ENCODE results near the gene PLXNB1. TPM values are rescaled to one million over a fixed set of nuclear protein-coding genes. Genes with fewer than 3 reads are reported as not detected.

Gene PLXNB1
- total and polyA plus RNA-seq, 2 of the 13 experiments (the other 11 are each of a cell fraction or from before 2014, with no cell fraction given): 86.0 to 143 TPM

GRCh38 chr3:48446425-48447193, 16.7 kb upstream of the PLXNB1 start, which contains the start of gene ATRIP (continued):
- TF ChIP-seq ZNF597 (CRISPR knock-in tag; IDR thresholded peaks at IDR 0.05) (no peak), HIVEP1 (CRISPR knock-in tag; IDR thresholded peaks at IDR 0.05) (peak; percentile 67), ZNF138 (CRISPR knock-in tag; IDR thresholded peaks at IDR 0.05; ENCODE audit: low read depth) (0 out of 2 replicates have a peak, but pooled peaks have one; percentile 21), DR1 (CRISPR knock-in tag; IDR thresholded peaks at IDR 0.05) (peak; percentile 79), AHR (CRISPR knock-in tag; IDR thresholded peaks at IDR 0.05) (peak; percentile 82), ZNF773 (CRISPR knock-in tag; IDR thresholded peaks at IDR 0.05; ENCODE audit: borderline replicate concordance) (peak; percentile 30; the same call in 1 of the 2 replicates), ZGPAT (CRISPR knock-in tag; IDR thresholded peaks at IDR 0.05) (peak; percentile 73; the same call in 1 of the 2 replicates), ZNF235 (CRISPR knock-in tag; IDR thresholded peaks at IDR 0.05; ENCODE audit: borderline replicate concordance) (peak; percentile 77; the same call in 1 of the 2 replicates), WIZ (CRISPR knock-in tag; IDR thresholded peaks at IDR 0.05) (peak; percentile 22; the same call in 1 of the 2 replicates), SETDB1 (CRISPR knock-in tag; IDR thresholded peaks at IDR 0.05; ENCODE audit: borderline replicate concordance) (no peak), SIX1 (CRISPR knock-in tag; IDR thresholded peaks at IDR 0.05; ENCODE audit: borderline replicate concordance) (no peak; the same call in 1 of the 2 replicates), ZNF280D (CRISPR knock-in tag; IDR thresholded peaks at IDR 0.05) (0 out of 2 replicates have a peak, but pooled peaks have one; percentile 17), ZFP41 (CRISPR knock-in tag; IDR thresholded peaks at IDR 0.05; ENCODE audit: borderline replicate concordance) (no peak), TBL1XR1 (IDR thresholded peaks at IDR 0.05; ENCODE audit: borderline replicate concordance, low read length, partially characterized antibody) (no peak), THAP9 (CRISPR knock-in tag; IDR thresholded peaks at IDR 0.05; ENCODE audit: borderline replicate concordance) (peak; percentile 74; the same call in 1 of the 2 replicates), KAT8 (CRISPR knock-in tag; IDR thresholded peaks at IDR 0.05) (peak; percentile 98), CC2D1A (CRISPR knock-in tag; IDR thresholded peaks at IDR 0.05) (no peak), EEA1 (CRISPR knock-in tag; IDR thresholded peaks at IDR 0.05; ENCODE audit: borderline replicate concordance) (no peak; the same call in 1 of the 2 replicates)

Data from HepG2 (cell line).